ENCODE data around the gene ATP8B4. TPM values are rescaled to one million over a fixed set of nuclear protein-coding genes. Genes with fewer than 3 reads are reported as not detected.

The ATP8B4 gene
- polyA plus RNA-seq, 1 donor (not counting 4 experiments of a cell fraction or from before 2014, with no cell fraction given) = 0.05 TPM

DNA sequence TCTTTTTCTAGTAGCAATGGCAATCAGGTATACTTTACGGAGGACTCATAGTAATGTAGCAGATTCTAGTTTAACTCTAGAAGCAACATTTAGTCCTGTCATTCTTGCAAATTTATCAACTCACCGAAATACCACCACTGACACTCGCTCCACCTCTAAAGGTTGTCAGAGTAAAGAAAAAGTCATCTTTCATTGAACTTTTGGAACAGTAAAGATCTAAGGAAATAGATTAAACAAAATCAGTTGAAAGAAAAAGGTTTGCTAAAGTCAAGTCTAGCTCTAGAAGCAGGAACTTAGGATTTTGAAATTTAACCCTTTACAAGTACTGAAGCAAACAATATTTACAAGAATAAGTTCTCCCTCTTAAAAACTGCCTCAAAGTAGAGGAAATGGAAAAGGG is 8.7 kb downstream of the ATP8B4 start:
- H3K27me3 ChIP-seq (ENCODE audit: control insufficient read depth, extremely low read depth, insufficient read depth, low read length) = no peaks in the 10 kb centered on the region
- no peak overlapping the region for H3K9ac ChIP-seq (ENCODE audit: control insufficient read depth, extremely low read depth, insufficient read depth, low read length)
- no peak overlapping the region for H3K4me2 ChIP-seq (ENCODE audit: control insufficient read depth, extremely low read depth, insufficient read depth, low read depth, low read length)
- no peaks in the 10 kb centered on the region for H4K20me1 ChIP-seq (ENCODE audit: control insufficient read depth, extremely low read depth, insufficient read depth, low read length)
- FAIRE-seq (no peak), DNase-seq (ENCODE audit: low read depth, low spot score) (no peak)
- TF ChIP-seq EZH2 (IDR thresholded peaks at IDR 0.05; ENCODE audit: low read length) = no peak
- TF ChIP-seq, protein P1, sequence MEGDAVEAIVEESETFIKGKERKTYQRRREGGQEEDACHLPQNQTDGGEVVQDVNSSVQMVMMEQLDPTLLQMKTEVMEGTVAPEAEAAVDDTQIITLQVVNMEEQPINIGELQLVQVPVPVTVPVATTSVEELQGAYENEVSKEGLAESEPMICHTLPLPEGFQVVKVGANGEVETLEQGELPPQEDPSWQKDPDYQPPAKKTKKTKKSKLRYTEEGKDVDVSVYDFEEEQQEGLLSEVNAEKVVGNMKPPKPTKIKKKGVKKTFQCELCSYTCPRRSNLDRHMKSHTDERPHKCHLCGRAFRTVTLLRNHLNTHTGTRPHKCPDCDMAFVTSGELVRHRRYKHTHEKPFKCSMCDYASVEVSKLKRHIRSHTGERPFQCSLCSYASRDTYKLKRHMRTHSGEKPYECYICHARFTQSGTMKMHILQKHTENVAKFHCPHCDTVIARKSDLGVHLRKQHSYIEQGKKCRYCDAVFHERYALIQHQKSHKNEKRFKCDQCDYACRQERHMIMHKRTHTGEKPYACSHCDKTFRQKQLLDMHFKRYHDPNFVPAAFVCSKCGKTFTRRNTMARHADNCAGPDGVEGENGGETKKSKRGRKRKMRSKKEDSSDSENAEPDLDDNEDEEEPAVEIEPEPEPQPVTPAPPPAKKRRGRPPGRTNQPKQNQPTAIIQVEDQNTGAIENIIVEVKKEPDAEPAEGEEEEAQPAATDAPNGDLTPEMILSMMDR (optimal IDR thresholded peaks at IDR 0.05 in 1 of 3, IDR thresholded peaks at IDR 0.05 in 1 of 3, conservative IDR thresholded peaks at IDR 0.05 in 1 of 3; ENCODE audit: extremely low read depth in 1 of 3, insufficient read depth in 2 of 3, low read length in 3 of 3) = no peak
- dilution Hi-C loops (cut with MboI; ENCODE audit: extremely low pct_ligation_motif_present, low sequenced_read_pairs) = no loop called here
- no peak overlapping the region for H3K4me3 ChIP-seq (ENCODE audit: control insufficient read depth in 2 of 3, extremely low read depth in 1 of 3, insufficient read depth in 2 of 3, low read depth in 1 of 3, low read length in 3 of 3)
- H3K9me1 ChIP-seq (ENCODE audit: control insufficient read depth, extremely low read depth, insufficient read depth, low read length) = no peaks in the 10 kb centered on the region
- H2AFZ ChIP-seq (ENCODE audit: control insufficient read depth, low read length) = no peak overlapping the region
- no peak overlapping the region for H3K27ac ChIP-seq (ENCODE audit: control insufficient read depth, insufficient read depth, low read length)
- no peaks in the 10 kb centered on the region for H3K9me3 ChIP-seq (ENCODE audit: control insufficient read depth, low read depth, low read length)
- H3K79me2 ChIP-seq (ENCODE audit: control insufficient read depth, insufficient read depth, low read length) = no peaks in the 10 kb centered on the region
- peaks cover 8% of the 10 kb centered on the region for H3K4me1 ChIP-seq (ENCODE audit: control insufficient read depth, extremely low read depth, insufficient read depth, low read length)
- H3K36me3 ChIP-seq (ENCODE audit: control insufficient read depth in 2 of 2, extremely low read depth in 1 of 2, insufficient read depth in 2 of 2, low read length in 2 of 2) = no peaks in the 10 kb centered on the region

DNA sequence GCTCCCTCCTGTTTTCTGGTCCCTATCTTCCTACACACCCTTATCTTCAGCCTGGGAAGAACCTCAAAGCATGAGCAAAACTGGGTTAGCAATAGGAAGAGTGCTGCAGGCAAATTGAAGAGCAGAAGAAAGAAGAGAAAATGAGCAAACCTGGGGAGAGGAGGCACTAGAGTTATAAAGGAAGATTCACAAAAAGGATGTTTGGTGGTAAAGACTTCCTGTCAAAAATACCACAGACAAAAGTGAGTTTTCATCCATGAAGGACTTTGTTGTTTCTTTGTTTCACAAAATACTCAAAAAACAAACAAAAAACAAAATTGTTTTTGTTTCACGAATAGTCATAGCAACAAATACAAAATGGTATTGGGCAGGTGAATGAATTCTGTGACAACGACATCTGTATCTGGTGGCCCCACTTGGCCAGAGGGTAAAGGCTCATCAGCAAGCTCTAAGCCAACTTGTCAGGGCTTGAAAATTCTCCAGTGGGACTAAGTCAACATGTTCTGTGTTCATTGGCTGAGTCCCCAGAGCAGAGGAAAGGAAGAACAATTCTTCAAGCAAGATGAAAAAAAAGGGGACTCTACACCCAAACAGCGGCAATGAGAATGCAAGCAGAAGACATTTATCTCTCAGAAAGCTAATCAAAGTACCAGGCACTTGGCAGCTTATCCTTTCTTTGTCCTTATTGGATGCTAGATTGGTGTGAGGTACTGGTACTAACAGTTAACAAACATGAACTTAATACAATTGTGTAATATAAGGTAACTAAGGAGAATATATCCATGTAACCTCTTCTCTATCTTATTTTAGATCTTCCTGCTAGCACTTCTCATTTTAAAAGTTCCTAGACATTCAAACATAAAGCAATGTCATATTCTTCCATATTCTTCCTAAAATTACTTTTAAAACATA is 9.7 kb downstream of the ATP8B4 start:
- no peak for DNase-seq (ENCODE audit: low read depth, low spot score)
- Histone ChIP-seq H3K9me3 (ENCODE audit: control insufficient read depth, low read depth, low read length) (no peaks in the 10 kb centered on the region), H3K36me3 (ENCODE audit: control insufficient read depth in 2 of 2, extremely low read depth in 1 of 2, insufficient read depth in 2 of 2, low read length in 2 of 2) (no peaks in the 10 kb centered on the region), H3K27me3 (ENCODE audit: control insufficient read depth, extremely low read depth, insufficient read depth, low read length) (no peaks in the 10 kb centered on the region), H3K4me3 (ENCODE audit: control insufficient read depth in 2 of 3, extremely low read depth in 1 of 3, insufficient read depth in 2 of 3, low read depth in 1 of 3, low read length in 3 of 3) (no peak overlapping the region), H3K4me1 (ENCODE audit: control insufficient read depth, extremely low read depth, insufficient read depth, low read length) (peaks cover 8% of the 10 kb centered on the region), H3K27ac (ENCODE audit: control insufficient read depth, insufficient read depth, low read length) (no peak overlapping the region), H2AFZ (ENCODE audit: control insufficient read depth, low read length) (peak overlapping the region; percentile 64), H3K9me1 (ENCODE audit: control insufficient read depth, extremely low read depth, insufficient read depth, low read length) (no peaks in the 10 kb centered on the region), H3K4me2 (ENCODE audit: control insufficient read depth, extremely low read depth, insufficient read depth, low read depth, low read length) (no peak overlapping the region), H4K20me1 (ENCODE audit: control insufficient read depth, extremely low read depth, insufficient read depth, low read length) (no peaks in the 10 kb centered on the region), H3K79me2 (ENCODE audit: control insufficient read depth, insufficient read depth, low read length) (no peaks in the 10 kb centered on the region), H3K9ac (ENCODE audit: control insufficient read depth, extremely low read depth, insufficient read depth, low read length) (no peak overlapping the region)
- dilution Hi-C loops (cut with MboI; ENCODE audit: extremely low pct_ligation_motif_present, low sequenced_read_pairs) = no loop called here
- TF ChIP-seq, protein P1 (optimal IDR thresholded peaks at IDR 0.05 in 1 of 3, IDR thresholded peaks at IDR 0.05 in 1 of 3, conservative IDR thresholded peaks at IDR 0.05 in 1 of 3; ENCODE audit: extremely low read depth in 1 of 3, insufficient read depth in 2 of 3, low read length in 3 of 3) = no peak
- TF ChIP-seq EZH2 (IDR thresholded peaks at IDR 0.05; ENCODE audit: low read length) = no peak
- peak; percentile 51 for FAIRE-seq
